HG02798 (cell line): ENCODE data around the gene PMPCB.

ENCODE experiments used
- ATAC-seq: cut with Tn5 transposase; IDR thresholded peaks from one replicate; pipeline ENCODE4 v1.9.1; 2021; ENCODE audit warnings: mild to moderate bottlenecking; ENCODE audit not compliant: unreplicated experiment, poor library complexity

Gene PMPCB

GRCh38 chr7:103316380-103316941 lies 19.2 kb downstream of the PMPCB start:
- no peak for ATAC-seq

GRCh38 chr7:103317009-103317408 lies 19.8 kb downstream of the PMPCB start:
- ATAC-seq, result no peak

GRCh38 chr7:103325744-103326143 lies 28.5 kb downstream of the PMPCB start:
- no peak for ATAC-seq

GRCh38 chr7:103336761-103337160 lies 39.5 kb downstream of the PMPCB start:
- ATAC-seq, result no peak

- no peak for ATAC-seq
Measured at GRCh38 chr7:103338864-103339263, 41.6 kb downstream of the PMPCB start.

GRCh38 chr7:103341466-103341865 lies 44.2 kb downstream of the PMPCB start:
- ATAC-seq, result no peak

GRCh38 chr7:103343332-103343731 lies 46.1 kb downstream of the PMPCB start:
- ATAC-seq, result no peak

- ATAC-seq, result peak; percentile 1
Measured at GRCh38 chr7:103343758-103344452, 46.7 kb downstream of the PMPCB start.

GRCh38 chr7:103344453-103345149 lies 47.4 kb downstream of the PMPCB start, which contains the start of gene DNAJC2:
DNAJC2 (minus strand) TSS chr7:103344767; CDS start chr7:103344622, 145 bp downstream.
- ATAC-seq, result peak; percentile 84

GRCh38 chr7:103346396-103346795 lies 49.2 kb downstream of the PMPCB start:
- ATAC-seq, result no peak

- peak; percentile 75 for ATAC-seq
Measured at GRCh38 chr7:103347507-103348267, 50.5 kb downstream of the PMPCB start, which contains the start of gene PSMC2. PSMC2 (plus strand) TSS chr7:103347643; CDS start chr7:103347712, 69 bp downstream.

GRCh38 chr7:103348452-103348851 lies 51.2 kb downstream of the PMPCB start:
- ATAC-seq, result no peak

GRCh38 chr7:103348959-103349358 lies 51.7 kb downstream of the PMPCB start:
- ATAC-seq, result no peak

- ATAC-seq, result no peak
Measured at GRCh38 chr7:103349805-103350204, 52.6 kb downstream of the PMPCB start.
